Right ventricle myocardium inferior (tissue), 1 donor: ENCODE results near the gene HOXC6. TPM values are rescaled to one million over a fixed set of nuclear protein-coding genes. Genes with fewer than 3 reads are reported as not detected.

Experiments used
- ATAC-seq: fragments of 200-7000 bp; cut with Tn5 transposase; one replicate; pipeline ENCODE4 v1.9.1; 2020; ENCODE audit warnings: mild to moderate bottlenecking, moderate library complexity
- DNase-seq: peaks from one replicate; pipeline ENCODE4 v3.0.0; 2021; ENCODE audit errors: missing footprints
- intact Hi-C: fragments of 100-400 bp; cut with DNase I; formaldehyde crosslinking; loops from one replicate; pipeline ENCODE4 v1.11.0; 2022
- total RNA-seq: library from RNA; stranded (reverse); fragmentation: NEBNext Ultra II Directional; extraction: Animal tissue kit (Norgen Biotek cat#: 25700); gene quantifications from one replicate; pipeline ENCODE4 v1.2.1, GENCODE V29; 2021
- donor health status: DM: no; HTN: yes; CAD: no; lungs with severe emphysema.

Gene HOXC6
- total RNA-seq, 1 donor from 2014 or later: 0.41 TPM

- intact Hi-C loops: no loop called here
- ATAC-seq: no peak
- no peak for DNase-seq
These were observed 7.4 kb upstream of the HOXC6 start for GRCh38 chr12:54020591-54021405.

GRCh38 chr12:54021432-54022013, 6.7 kb upstream of the HOXC6 start:
- intact Hi-C loops: no loop called here
- DNase-seq (no peak), ATAC-seq (no peak)

DNA sequence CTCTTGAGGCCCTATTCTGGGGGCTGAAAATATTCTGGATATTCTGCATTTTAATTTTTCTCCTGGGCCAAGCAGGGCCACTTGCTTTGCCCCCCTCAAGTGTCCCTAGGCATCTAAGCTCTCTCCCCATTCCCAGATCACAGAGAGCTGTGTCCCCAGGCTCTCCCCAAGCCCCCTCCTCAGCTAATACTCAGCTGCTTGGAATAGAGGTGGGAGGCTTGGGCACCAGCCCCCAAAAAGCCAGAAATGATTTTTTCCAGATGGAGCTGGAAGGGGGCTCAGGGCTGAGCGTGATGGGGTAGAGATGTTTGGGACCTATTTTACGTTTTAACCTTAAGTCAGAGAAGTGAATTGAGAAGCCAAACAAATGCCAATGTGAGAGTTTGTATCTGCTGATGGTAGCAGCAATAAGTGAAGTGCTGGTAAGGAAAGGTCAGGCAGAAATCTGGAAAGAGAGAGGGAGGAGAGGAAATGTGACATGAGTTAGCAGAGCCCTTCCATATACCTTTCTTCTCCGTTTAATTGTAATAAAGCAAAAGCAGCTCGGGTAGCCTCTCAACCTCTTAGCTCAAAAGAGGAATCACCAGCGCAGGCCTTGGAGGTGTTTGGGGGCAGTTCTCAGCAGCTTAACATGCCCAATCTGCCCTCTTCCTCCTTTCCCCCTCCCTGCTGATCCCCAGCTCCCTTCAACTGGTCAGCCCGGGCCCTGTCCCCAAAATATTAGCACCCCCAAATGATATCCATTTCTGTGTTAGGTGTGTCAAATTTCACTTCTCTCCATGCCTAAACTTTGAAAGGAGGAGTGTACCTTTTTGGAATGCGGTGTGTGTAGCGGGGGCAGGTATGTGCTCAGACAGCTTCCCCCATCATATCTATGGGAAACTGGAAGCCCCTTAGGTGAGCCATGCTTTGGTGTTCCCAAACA, 5.0 kb upstream of the HOXC6 start:
- no peak for DNase-seq
- no peak for ATAC-seq
- intact Hi-C loops: no loop called here

DNA sequence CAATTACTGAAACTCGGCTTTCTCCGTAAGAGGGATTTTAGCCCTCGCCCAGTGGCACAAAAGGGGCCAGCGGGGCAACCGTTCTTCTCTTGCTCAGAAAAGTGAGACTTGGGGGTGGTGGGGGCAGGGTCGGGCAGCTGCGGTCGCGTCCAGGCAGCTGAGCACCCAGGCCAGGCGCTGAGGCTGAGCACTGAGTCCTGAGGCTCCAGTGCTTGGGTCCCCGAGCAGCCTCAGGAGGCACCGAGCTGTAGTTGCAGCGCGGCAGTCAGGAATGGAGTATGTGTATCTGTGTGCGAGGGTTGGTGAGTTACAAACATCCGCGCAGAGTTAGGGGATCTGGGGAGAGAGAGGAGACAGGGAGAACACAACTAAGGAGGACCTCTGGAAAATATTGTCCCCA, 4.1 kb upstream of the HOXC6 start:
- intact Hi-C loops: no loop called here
- DNase-seq (no peak), ATAC-seq (no peak)

- ATAC-seq: no peak
- intact Hi-C loops: no loop called here
- DNase-seq: no peak
These were observed 3.5 kb upstream of the HOXC6 start for GRCh38 chr12:54024581-54025305.

DNA sequence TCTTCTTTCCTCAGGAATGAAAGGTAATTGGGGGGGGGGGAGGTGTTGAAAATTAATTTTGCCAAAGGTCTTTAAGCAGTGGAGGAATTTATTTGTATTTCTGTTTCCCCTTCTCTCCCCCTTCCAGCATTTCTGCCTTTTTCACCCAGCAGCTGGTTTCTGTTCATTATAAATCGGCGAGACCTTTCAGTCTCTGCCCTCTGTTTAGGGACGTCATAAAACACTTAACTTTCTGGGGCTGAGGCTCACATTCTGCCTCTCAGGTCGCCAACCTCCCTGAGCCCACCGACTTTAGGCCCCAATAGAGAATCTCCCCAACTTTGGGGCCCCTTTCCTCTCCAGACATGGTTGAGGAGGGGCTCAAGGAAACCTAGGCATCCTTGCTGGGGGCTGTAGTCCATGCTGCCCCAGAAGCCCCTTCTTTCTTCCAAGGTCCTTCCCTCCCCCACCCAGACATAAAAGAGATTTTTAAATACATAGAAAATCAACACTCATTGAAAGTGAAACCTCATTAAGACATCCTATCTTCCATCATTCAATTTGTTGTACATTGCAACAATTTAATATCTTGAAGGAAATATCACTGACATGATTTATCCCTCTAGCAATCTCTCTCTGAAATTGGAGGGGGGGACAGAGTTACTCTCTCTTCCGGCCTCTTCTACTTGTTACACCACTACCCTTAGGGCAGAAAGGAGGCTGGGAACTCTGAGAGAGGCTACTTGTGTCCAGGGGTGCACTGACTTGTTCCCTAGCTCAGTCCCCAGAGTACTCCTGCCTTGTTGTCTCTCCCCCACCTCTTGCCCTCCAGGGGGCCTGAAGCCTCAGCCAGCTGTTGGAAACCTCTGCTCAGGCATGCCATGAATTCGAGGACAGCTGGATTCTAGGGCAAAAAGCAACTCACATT, 2.5 kb upstream of the HOXC6 start:
- intact Hi-C loops: no loop called here
- DNase-seq: no peak
- ATAC-seq: no peak

- intact Hi-C loops: no loop called here
- ATAC-seq: no peak
- no peak for DNase-seq
These were observed 1.4 kb upstream of the HOXC6 start for GRCh38 chr12:54026640-54027441.

DNA sequence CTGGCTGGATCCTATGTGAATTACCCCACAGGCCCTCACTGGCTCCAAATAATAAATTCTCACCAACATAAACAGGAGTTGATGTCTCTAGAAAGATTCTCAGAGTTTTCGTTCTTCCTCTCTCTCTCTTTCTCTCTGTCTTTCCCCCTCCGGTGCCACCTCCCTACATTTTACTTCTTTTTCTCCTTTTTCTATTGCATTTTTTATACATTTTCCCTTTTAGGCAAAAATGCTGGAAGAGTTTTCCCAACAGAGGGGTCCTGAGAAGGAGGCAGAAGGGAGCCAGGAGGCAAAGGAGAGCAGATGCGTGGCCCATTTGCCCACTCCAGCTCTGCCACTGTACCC, 826 bp upstream of the HOXC6 start:
- intact Hi-C loops: no loop called here
- DNase-seq (no peak), ATAC-seq (no peak)

- intact Hi-C loops: no loop called here
- DNase-seq (no peak), ATAC-seq (no peak)
These were observed 1.5 kb downstream of the HOXC6 start for GRCh38 chr12:54029529-54030441.

GRCh38 chr12:54030442-54030801, 2.2 kb downstream of the HOXC6 start:
- DNase-seq: no peak
- no peak for ATAC-seq
- intact Hi-C loops: no loop called here

DNA sequence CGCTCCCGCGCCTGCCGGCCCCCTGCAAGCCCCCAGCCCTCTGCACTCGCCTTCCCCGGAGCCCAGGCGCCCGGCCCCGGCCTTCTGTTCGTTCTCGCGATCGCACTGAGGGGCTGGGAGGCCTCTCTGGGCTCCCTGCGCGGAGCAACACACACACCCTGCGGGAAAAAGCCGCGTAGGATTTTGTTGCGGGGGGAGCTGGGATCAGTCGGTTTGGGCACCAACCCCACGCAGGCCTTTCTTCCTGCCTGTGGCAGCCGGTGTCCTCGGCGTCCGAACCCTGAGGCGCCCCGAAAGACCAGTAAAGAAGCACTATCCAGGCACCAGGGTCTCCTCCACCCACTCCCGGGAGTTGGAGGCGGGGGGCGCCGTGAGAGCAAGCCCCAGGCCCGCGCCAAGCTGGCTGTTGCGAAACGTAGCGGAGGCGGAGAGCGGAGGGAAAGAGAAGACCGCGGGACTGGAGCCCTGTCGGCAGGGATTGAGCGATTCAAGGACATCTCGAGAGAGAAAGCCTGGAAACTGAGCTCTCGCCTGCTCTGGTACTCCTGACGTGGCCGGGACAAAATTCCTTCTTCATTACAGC, 2.7 kb downstream of the HOXC6 start:
- no peak for ATAC-seq

GRCh38 chr12:54031480-54031879, 3.2 kb downstream of the HOXC6 start:
- DNase-seq: no peak
- intact Hi-C loops: no loop called here
- ATAC-seq: no peak

More for the DNA sequence above, 2.7 kb downstream of the HOXC6 start:
- DNase-seq: no peak
- intact Hi-C loops: no loop called here

GRCh38 chr12:54032086-54032619, 3.9 kb downstream of the HOXC6 start:
- intact Hi-C loops: no loop called here
- DNase-seq: no peak
- no peak for ATAC-seq

- ATAC-seq (no peak), DNase-seq (peak; percentile 73)
- intact Hi-C loops: no loop called here
These were observed 4.4 kb downstream of the HOXC6 start, which contains the start of gene HOXC5 for GRCh38 chr12:54032627-54033100. HOXC5 (plus strand) TSS chr12:54033050; CDS start chr12:54033123, 73 bp downstream.

GRCh38 chr12:54033106-54033979, 5.1 kb downstream of the HOXC6 start:
- intact Hi-C loops: no loop called here
- DNase-seq: no peak
- no peak for ATAC-seq
